ENCODE measurements around the gene DHRSX. TPM values are rescaled to one million over a fixed set of nuclear protein-coding genes. Genes with fewer than 3 reads are reported as not detected.
"Not testable (repeated sequence)": the region's sequence is repeated elsewhere in the genome, so short reads cannot be mapped to it uniquely, and the experiment has no call there.

Gene DHRSX
- total RNA-seq, 4 donors from 2014 or later: 19.6 to 22.4 (median 21.0) TPM

DNA sequence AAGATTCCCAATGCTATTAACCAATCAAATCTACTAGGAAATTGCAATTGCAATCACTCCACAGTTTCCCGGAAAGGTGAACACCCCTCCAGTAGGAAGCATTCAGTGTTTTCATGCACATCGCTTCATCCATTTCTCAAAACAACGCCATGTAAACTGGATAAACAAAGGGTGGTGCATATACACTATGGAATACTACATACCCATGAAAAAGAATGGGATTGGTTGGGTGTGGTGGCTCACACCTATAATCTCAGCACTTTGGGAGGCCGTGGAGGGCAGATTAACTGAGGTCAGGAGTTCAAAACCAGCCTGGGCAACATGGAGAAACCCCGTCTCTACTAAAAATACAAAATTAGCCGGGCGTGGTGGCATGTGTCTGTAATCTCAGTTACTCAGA is 29.1 kb downstream of the DHRSX start:
- no peak overlapping the region for H3K4me3 ChIP-seq
- H3K36me3 ChIP-seq: no peaks in the 10 kb centered on the region
- WGBS: over 99% methylated on average over 7 of the region's 7 CpGs
- H3K27ac ChIP-seq (replicated peaks in 1 of 4): no peak overlapping the region
- no peak for DNase-seq (ENCODE audit: extremely low spot score)
- H3K27me3 ChIP-seq: no peaks in the 10 kb centered on the region
- H3K9me3 ChIP-seq: no peaks in the 10 kb centered on the region
- H3K4me1 ChIP-seq: no peaks in the 10 kb centered on the region
- intact Hi-C loops (cut with DNase I): no loop called here
- TF ChIP-seq EP300 (IDR thresholded peaks at IDR 0.05) (no peak), POLR2A (IDR thresholded peaks at IDR 0.05; ENCODE audit: low read depth) (no peak), POLR2AphosphoS5 (IDR thresholded peaks at IDR 0.05) (no peak)
- TF ChIP-seq, protein P1, sequence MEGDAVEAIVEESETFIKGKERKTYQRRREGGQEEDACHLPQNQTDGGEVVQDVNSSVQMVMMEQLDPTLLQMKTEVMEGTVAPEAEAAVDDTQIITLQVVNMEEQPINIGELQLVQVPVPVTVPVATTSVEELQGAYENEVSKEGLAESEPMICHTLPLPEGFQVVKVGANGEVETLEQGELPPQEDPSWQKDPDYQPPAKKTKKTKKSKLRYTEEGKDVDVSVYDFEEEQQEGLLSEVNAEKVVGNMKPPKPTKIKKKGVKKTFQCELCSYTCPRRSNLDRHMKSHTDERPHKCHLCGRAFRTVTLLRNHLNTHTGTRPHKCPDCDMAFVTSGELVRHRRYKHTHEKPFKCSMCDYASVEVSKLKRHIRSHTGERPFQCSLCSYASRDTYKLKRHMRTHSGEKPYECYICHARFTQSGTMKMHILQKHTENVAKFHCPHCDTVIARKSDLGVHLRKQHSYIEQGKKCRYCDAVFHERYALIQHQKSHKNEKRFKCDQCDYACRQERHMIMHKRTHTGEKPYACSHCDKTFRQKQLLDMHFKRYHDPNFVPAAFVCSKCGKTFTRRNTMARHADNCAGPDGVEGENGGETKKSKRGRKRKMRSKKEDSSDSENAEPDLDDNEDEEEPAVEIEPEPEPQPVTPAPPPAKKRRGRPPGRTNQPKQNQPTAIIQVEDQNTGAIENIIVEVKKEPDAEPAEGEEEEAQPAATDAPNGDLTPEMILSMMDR (IDR thresholded peaks at IDR 0.05): no peak

DNA sequence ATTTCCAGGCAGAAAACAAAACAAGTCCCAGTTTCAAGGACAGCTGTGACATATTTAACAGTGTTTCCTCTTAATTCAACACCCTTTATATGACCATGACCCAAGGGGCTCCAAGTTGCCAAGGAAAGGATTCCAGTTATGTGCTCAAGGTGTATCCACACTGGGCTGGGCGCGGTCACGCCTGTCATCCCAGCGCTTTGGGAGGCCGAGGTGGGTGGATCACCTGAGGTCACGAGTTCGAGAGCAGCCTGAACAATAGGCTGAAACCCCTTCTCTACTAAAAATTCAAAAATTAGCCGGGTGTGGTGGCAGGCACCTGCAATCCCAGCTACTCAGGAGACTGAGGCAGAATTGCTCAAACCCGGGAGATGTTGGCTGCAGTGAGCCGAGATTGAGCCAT is 29.6 kb downstream of the DHRSX start:
- H3K27me3 ChIP-seq; H3K9me3 ChIP-seq; H3K4me1 ChIP-seq; H3K4me3 ChIP-seq; intact Hi-C loops (cut with DNase I); H3K27ac ChIP-seq (replicated peaks in 1 of 4); H3K36me3 ChIP-seq; DNase-seq (ENCODE audit: extremely low spot score): not testable (repeated sequence)
- 97% methylated on average over 10 of the region's 10 CpGs for WGBS

DNA sequence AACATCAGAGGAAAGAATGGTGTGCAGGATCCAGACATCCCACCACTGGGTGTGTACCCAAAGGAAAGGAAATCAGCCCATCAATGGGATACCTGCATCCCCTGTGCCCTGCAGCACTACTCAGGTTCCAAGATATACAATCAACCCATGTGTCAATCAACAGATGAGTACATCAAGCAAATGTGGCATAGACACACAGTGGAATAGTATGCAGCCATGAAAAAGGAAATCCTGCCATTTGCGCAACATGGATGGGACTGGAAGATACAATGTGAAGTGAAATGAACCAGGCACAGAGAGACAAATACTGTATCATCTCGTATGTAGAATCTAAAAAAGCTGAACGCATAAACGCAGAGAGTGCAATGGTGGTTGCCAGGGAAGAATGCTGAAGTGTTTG is 30.9 kb downstream of the DHRSX start:
- H3K9me3 ChIP-seq; H3K4me3 ChIP-seq; H3K4me1 ChIP-seq; H3K27me3 ChIP-seq; DNase-seq (ENCODE audit: extremely low spot score); intact Hi-C loops (cut with DNase I); H3K27ac ChIP-seq (replicated peaks in 1 of 4); H3K36me3 ChIP-seq: not testable (repeated sequence)
- 93% methylated on average over 4 of the region's 4 CpGs for WGBS

DNA sequence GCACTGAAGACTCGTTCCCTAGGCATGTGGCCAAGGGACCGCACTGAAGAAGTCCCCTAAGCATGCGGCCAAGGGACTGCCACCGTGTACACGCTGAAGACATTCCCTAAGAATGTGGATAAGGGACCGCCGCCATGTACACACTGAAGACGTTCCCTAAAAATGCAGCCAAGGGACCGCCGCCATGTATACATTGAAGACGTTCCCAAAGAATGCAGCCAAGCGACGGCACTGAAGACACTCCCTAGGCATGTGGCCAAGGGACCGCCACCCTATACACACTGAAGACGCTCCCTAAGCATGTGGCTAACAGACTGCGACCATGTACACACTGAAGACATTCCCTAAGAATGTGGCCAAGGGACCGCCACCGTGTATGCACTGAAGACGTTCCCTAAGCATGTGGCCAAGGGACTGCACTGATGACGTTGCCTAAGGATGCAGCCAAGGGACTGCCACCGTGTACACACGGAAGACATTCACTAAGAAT is 31.5 kb downstream of the DHRSX start:
- 96% methylated on average over 22 of the region's 22 CpGs for WGBS
- no peak for TF ChIP-seq POLR2AphosphoS5 (IDR thresholded peaks at IDR 0.05)
- no peak for TF ChIP-seq POLR2A (IDR thresholded peaks at IDR 0.05; ENCODE audit: low read depth)
- TF ChIP-seq, protein P1 (IDR thresholded peaks at IDR 0.05): no peak
- TF ChIP-seq EP300 (IDR thresholded peaks at IDR 0.05): no peak

DNA sequence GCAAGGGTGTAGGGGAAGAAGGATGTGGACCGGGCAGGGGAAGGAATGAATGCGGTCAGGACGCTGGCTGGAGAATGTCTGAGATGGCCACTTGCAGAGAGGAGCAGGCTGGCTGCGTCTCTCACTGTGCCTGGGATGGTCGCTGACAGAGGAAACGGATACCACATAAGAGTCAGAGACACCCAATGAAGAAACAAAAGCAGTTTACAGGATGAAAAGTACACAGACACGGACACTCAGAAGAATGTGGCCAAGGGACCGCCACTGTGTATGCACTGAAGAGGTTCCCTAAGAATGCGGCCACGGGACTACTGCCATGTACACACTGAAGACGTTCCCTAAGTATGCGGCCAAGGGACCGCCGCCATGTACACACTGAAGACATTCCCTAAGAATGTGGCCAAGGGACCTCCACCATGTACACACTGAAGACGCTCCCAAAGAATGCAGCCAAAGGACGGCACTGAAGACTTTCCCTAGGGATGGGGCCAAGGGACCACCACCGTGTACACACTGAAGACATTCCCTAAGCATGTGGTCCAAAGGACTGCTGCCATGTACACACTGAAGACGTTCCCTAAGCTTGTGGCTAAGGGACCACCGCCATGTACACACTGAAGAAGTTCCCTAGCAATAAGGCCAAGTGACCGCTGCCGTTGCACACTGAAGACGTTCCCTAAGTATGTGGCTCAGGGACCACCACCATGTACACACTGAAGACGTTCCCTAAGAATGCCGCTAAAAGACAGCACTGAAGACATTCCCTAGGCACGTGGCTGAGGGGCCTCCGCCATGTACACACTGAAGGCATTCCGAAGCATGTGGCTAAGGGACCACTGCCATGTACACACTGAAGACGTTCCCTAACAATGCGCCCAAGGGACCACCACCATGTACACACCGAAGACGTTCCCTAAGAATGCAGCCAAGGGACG is 32.2 kb downstream of the DHRSX start:
- intact Hi-C loops (cut with DNase I): no loop called here

More for the DNA sequence above, 31.5 kb downstream of the DHRSX start:
- H3K27ac ChIP-seq (replicated peaks in 1 of 4): no peak overlapping the region
- H3K4me1 ChIP-seq: no peaks in the 10 kb centered on the region
- no peak overlapping the region for H3K4me3 ChIP-seq
- H3K27me3 ChIP-seq: no peaks in the 10 kb centered on the region
- H3K9me3 ChIP-seq: no peaks in the 10 kb centered on the region
- no peak for DNase-seq (ENCODE audit: extremely low spot score)
- H3K36me3 ChIP-seq: no peaks in the 10 kb centered on the region
- intact Hi-C loops (cut with DNase I): no loop called here

More for the DNA sequence above, 32.2 kb downstream of the DHRSX start:
- no peak for DNase-seq (ENCODE audit: extremely low spot score)
- H3K4me1 ChIP-seq: no peaks in the 10 kb centered on the region
- TF ChIP-seq, protein P1 (IDR thresholded peaks at IDR 0.05): no peak
- no peak for TF ChIP-seq EP300 (IDR thresholded peaks at IDR 0.05)
- TF ChIP-seq POLR2AphosphoS5 (IDR thresholded peaks at IDR 0.05): no peak
- no peak for TF ChIP-seq POLR2A (IDR thresholded peaks at IDR 0.05; ENCODE audit: low read depth)
- no peak overlapping the region for H3K4me3 ChIP-seq
- H3K36me3 ChIP-seq: no peaks in the 10 kb centered on the region
- no peaks in the 10 kb centered on the region for H3K27me3 ChIP-seq
- H3K27ac ChIP-seq (replicated peaks in 1 of 4): no peak overlapping the region
- no peaks in the 10 kb centered on the region for H3K9me3 ChIP-seq
- 85% methylated on average over 32 of the region's 32 CpGs for WGBS

Measured in esophagus muscularis mucosa (tissue), 4 donors.